AG04449 (cell line): ENCODE results near the gene RAB20.

Experiments
- CTCF ChIA-PET: fragments of 350-600 bp; formaldehyde crosslinking; extraction: SDS; loops from one replicate; lab custom pipeline; 2021; ENCODE audit warnings: antibody characterized with exemption; lab: Yijun Ruan, JAX
- POLR2A ChIA-PET: fragments of 400-600, 350-600 bp; formaldehyde crosslinking; extraction: SDS; loops from one replicate; lab custom pipeline; 2020; ENCODE audit warnings: antibody characterized with exemption, inconsistent platforms; lab: Yijun Ruan, JAX
- DNase-seq: peaks from one replicate; pipeline ENCODE4 v3.0.0-alpha.2; 2010; ENCODE audit warnings: low read depth, low spot score
- H3K4me3 ChIP-seq: 2 replicates; pipeline ENCODE4 v1.5.1; 2011; ENCODE audit warnings: low read depth, mild to moderate bottlenecking, control low read depth, low read length
- CTCF ChIP-seq: IDR thresholded peaks from one replicate; pipeline ENCODE4 v1.5.1; 2011; ENCODE audit warnings: mild to moderate bottlenecking, moderate library complexity, low read length, control low read depth, inconsistent platforms; ENCODE audit not compliant: insufficient read depth; ENCODE audit errors: missing control alignments

RAB20 gene

GRCh38 chr13:110562696-110563462 is 1.4 kb upstream of the RAB20 start:
- TF ChIP-seq CTCF: no peak
- peak overlapping the region; percentile 76 for H3K4me3 ChIP-seq
- ChIA-PET POLR2A (interaction anchor here (1.0 kb wide), 1 partner anchor 16 kb away, joined by 3 read pairs; no protein-coding TSS in a partner anchor), CTCF (no interaction called here)
- DNase-seq: no peak

- ChIA-PET POLR2A (interaction anchor here (0.6 to 1.3 kb wide), 4 partner anchors 15 to 82 kb away, joined by 3 to 4 read pairs (median 3); partner anchors contain the start of gene NAXD), CTCF (interaction anchor here (0.9 kb wide), 2 partner anchors 30 to 106 kb away, joined by 3 to 4 read pairs; no protein-coding TSS in a partner anchor)
- no peak for TF ChIP-seq CTCF
- H3K4me3 ChIP-seq: peak overlapping the region; percentile 76
- no peak for DNase-seq
Observed at GRCh38 chr13:110562036-110562597, 595 bp upstream of the RAB20 start.

GRCh38 chr13:110560601-110561343 is 750 bp downstream of the RAB20 start:
- H3K4me3 ChIP-seq: peak overlapping the region; percentile 76
- POLR2A ChIA-PET: interaction anchor here (1.3 kb wide), 1 partner anchor 21 kb away, joined by 3 read pairs; no protein-coding TSS in a partner anchor
- no peak for TF ChIP-seq CTCF
- CTCF ChIA-PET: no interaction called here
- no peak for DNase-seq

GRCh38 chr13:110559986-110560385 is 1.5 kb downstream of the RAB20 start:
- ChIA-PET CTCF (interaction anchor here (0.9 kb wide), 1 partner anchor 104 kb away, joined by 3 read pairs; no protein-coding TSS in a partner anchor), POLR2A (no interaction called here)
- no peak for DNase-seq
- H3K4me3 ChIP-seq: peak overlapping the region; percentile 30
- no peak for TF ChIP-seq CTCF

DNA sequence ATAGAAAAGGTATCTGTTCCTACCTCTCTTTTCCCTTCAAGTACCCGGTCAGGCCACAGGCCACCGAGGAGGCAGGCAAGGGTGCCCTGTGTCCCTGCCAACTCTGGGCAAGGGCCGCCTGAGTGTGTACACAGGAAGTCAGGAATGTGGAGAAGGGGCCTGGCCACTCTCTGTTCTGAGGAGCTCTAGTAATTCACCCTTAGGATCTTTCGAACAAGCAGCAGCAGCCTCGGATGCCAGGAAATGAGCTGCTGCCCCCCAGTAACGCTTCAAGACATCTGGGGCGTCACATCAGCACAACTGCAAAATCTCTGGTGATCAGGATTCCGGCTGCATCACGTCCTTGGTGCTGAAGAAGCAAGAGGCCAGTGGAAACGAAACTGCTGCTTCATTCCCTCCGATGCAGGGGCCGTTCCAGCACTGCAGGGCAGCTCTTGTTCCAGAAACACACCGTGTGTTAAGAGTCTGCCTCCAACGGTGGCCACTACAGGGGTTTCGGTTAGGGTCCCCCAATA is 2.0 kb downstream of the RAB20 start:
- ChIA-PET POLR2A (no interaction called here), CTCF (interaction anchor here (0.9 kb wide), 1 partner anchor 104 kb away, joined by 3 read pairs; no protein-coding TSS in a partner anchor)
- H3K4me3 ChIP-seq: peak overlapping the region; percentile 30; the same call in 1 of the 2 replicates
- TF ChIP-seq CTCF: no peak
- no peak for DNase-seq
